ENCODE data around the gene PAIP1. TPM values are rescaled to one million over a fixed set of nuclear protein-coding genes. Genes with fewer than 3 reads are reported as not detected.

The PAIP1 gene
- total and polyA plus RNA-seq, 7 donors, result 37.9 to 123 (median 89.9) TPM

- 68 to 69% methylated on average over 2 of the region's 2 CpGs for WGBS, 2 donors
- Histone ChIP-seq H3K27me3 (no peaks in the 10 kb centered on the region), H3K27ac (no peak overlapping the region), H3K36me3 (peaks cover 12 to 98% (median 46%) of the 10 kb centered on the region in 4 donors), H3K9me3 (no peaks in the 10 kb centered on the region), H3K4me1 (no peaks in the 10 kb centered on the region), H3K4me3 (no peak overlapping the region)
- intact Hi-C loops (cut with DNase I), result no loop called here
- DNase-seq, result no peak
- TF ChIP-seq EP300 (IDR thresholded peaks at IDR 0.05) (no peak), CTCF (IDR thresholded peaks at IDR 0.05) (no peak)
Measured at GRCh38 chr5:43533646-43534045, 23.2 kb downstream of the PAIP1 start.

- 87 to 97% methylated on average over 2 of the region's 2 CpGs for WGBS, 2 donors
- intact Hi-C loops (cut with DNase I), result no loop called here
- TF ChIP-seq POLR2A (IDR thresholded peaks at IDR 0.05), result no peak
- no peak for TF ChIP-seq CTCF (IDR thresholded peaks at IDR 0.05)
- no peak for TF ChIP-seq POLR2AphosphoS5 (IDR thresholded peaks at IDR 0.05)
- no peak for TF ChIP-seq EP300 (IDR thresholded peaks at IDR 0.05)
- no peaks in the 10 kb centered on the region for H3K4me1 ChIP-seq
- no peaks in the 10 kb centered on the region for H3K27me3 ChIP-seq
- H3K36me3 ChIP-seq, result peaks cover 12 to 88% (median 47%) of the 10 kb centered on the region in 4 donors
- no peaks in the 10 kb centered on the region for H3K9me3 ChIP-seq
- H3K27ac ChIP-seq, result no peak overlapping the region
- H3K4me3 ChIP-seq, result no peak overlapping the region
- no peak for DNase-seq
Measured at GRCh38 chr5:43530648-43531047, 26.2 kb downstream of the PAIP1 start.

- no peak overlapping the region for H3K4me3 ChIP-seq
- no peaks in the 10 kb centered on the region for H3K9me3 ChIP-seq
- H3K36me3 ChIP-seq, result peaks cover 0 to 41% (median 19%) of the 10 kb centered on the region in 4 donors
- DNase-seq, result no peak
- 65 to 74% methylated on average over 2 of the region's 2 CpGs for WGBS, 2 donors
- TF ChIP-seq EP300 (IDR thresholded peaks at IDR 0.05), result no peak
- no peak for TF ChIP-seq POLR2A (IDR thresholded peaks at IDR 0.05)
- TF ChIP-seq CTCF (IDR thresholded peaks at IDR 0.05), result no peak
- TF ChIP-seq POLR2AphosphoS5 (IDR thresholded peaks at IDR 0.05), result no peak
- intact Hi-C loops (cut with DNase I), result no loop called here
- no peaks in the 10 kb centered on the region for H3K4me1 ChIP-seq
- no peaks in the 10 kb centered on the region for H3K27me3 ChIP-seq
- no peak overlapping the region for H3K27ac ChIP-seq
Measured at GRCh38 chr5:43523662-43524072, 33.2 kb downstream of the PAIP1 start.

GRCh38 chr5:43520615-43521014 lies 36.3 kb downstream of the PAIP1 start:
- Histone ChIP-seq H3K27ac (no peak overlapping the region), H3K9me3 (no peaks in the 10 kb centered on the region), H3K27me3 (no peaks in the 10 kb centered on the region), H3K36me3 (peaks cover 0 to 21% (median 6%) of the 10 kb centered on the region in 4 donors), H3K4me1 (peaks cover 0 to 6% (median 4%) of the 10 kb centered on the region in 4 donors), H3K4me3 (no peak overlapping the region)
- DNase-seq, result no peak
- 92 to 94% methylated on average over 1 of the region's 1 CpG for WGBS, 2 donors
- intact Hi-C loops (cut with DNase I), result no loop called here
- TF ChIP-seq CTCF (IDR thresholded peaks at IDR 0.05) (no peak), POLR2A (IDR thresholded peaks at IDR 0.05) (no peak), EP300 (IDR thresholded peaks at IDR 0.05) (no peak), POLR2AphosphoS5 (IDR thresholded peaks at IDR 0.05) (no peak)

- TF ChIP-seq CTCF (IDR thresholded peaks at IDR 0.05), result no peak
- TF ChIP-seq EP300 (IDR thresholded peaks at IDR 0.05), result no peak
- TF ChIP-seq POLR2AphosphoS5 (IDR thresholded peaks at IDR 0.05), result no peak
- TF ChIP-seq POLR2A (IDR thresholded peaks at IDR 0.05), result no peak
- 6 to 26% methylated on average over 1 of the region's 1 CpG for WGBS, 2 donors
- Histone ChIP-seq H3K4me1 (peaks cover 0 to 24% (median 20%) of the 10 kb centered on the region in 4 donors), H3K27me3 (no peaks in the 10 kb centered on the region), H3K36me3 (no peaks in the 10 kb centered on the region), H3K4me3 (peak overlapping the region; percentile 49 to 67 (median 62)), H3K9me3 (no peaks in the 10 kb centered on the region), H3K27ac (peak overlapping the region; percentile 84 to 91 (median 88))
- DNase-seq, result no peak
- intact Hi-C loops (cut with DNase I), result loop anchor here (2.0 to 10.0 kb wide), 3 partner anchors 33 to 201 kb away; partner anchors contain the start of genes HMGCS1, PAIP1 and TMEM267
Measured at GRCh38 chr5:43515678-43516048, 41.2 kb downstream of the PAIP1 start.

Data from sigmoid colon (tissue), 7 donors.